Measurements from ENCODE around the gene RAD51B. TPM values are rescaled to one million over a fixed set of nuclear protein-coding genes. Genes with fewer than 3 reads are reported as not detected.

The RAD51B gene
- total RNA-seq, 4 donors from 2014 or later = 19.6 to 39.7 (median 25.4) TPM

- Histone ChIP-seq H3K4me1 (no peaks in the 10 kb centered on the region), H3K27ac (no peak overlapping the region), H3K4me3 (no peak overlapping the region), H3K27me3 (no peaks in the 10 kb centered on the region), H3K9me3 (no peaks in the 10 kb centered on the region), H3K36me3 (no peaks in the 10 kb centered on the region)
- 100% methylated on average over 4 of the region's 4 CpGs for WGBS
- TF ChIP-seq EP300 (IDR thresholded peaks at IDR 0.05) = no peak
- TF ChIP-seq POLR2AphosphoS5 (IDR thresholded peaks at IDR 0.05) = no peak
- no peak for TF ChIP-seq POLR2A (IDR thresholded peaks at IDR 0.05)
- no peak for TF ChIP-seq CTCF (IDR thresholded peaks at IDR 0.05)
- no peak for DNase-seq (ENCODE audit: low spot score in 2 of 2)
Observed at GRCh38 chr14:68314642-68315041, 495.1 kb downstream of the RAD51B start.

DNA sequence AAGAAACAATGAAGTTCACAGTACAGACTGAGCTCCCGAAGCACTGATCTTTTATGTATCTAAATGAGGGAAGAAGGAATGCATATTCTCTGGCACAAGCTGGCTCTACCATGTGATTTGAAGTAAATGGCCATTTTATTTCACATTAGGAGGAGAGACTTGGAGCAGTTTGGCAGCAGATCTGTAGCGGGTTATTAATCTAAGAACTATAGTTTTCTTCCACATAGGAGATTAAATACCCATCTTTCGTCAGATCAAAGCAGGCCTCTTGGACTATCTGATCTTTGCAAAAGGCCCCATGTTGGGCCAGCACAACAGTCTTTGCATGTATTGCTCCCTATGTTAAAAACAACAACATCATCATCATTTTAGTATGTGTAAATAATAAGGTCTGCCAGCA, 495.5 kb downstream of the RAD51B start:
- Histone ChIP-seq H3K36me3 (no peaks in the 10 kb centered on the region), H3K4me1 (no peaks in the 10 kb centered on the region), H3K27me3 (no peaks in the 10 kb centered on the region), H3K27ac (no peak overlapping the region), H3K4me3 (no peak overlapping the region), H3K9me3 (no peaks in the 10 kb centered on the region)
- TF ChIP-seq EP300 (IDR thresholded peaks at IDR 0.05) (no peak), CTCF (IDR thresholded peaks at IDR 0.05) (no peak), POLR2A (IDR thresholded peaks at IDR 0.05) (no peak), POLR2AphosphoS5 (IDR thresholded peaks at IDR 0.05) (no peak)
- 82% methylated on average over 3 of the region's 3 CpGs for WGBS
- DNase-seq (ENCODE audit: low spot score in 2 of 2) = no peak

DNA sequence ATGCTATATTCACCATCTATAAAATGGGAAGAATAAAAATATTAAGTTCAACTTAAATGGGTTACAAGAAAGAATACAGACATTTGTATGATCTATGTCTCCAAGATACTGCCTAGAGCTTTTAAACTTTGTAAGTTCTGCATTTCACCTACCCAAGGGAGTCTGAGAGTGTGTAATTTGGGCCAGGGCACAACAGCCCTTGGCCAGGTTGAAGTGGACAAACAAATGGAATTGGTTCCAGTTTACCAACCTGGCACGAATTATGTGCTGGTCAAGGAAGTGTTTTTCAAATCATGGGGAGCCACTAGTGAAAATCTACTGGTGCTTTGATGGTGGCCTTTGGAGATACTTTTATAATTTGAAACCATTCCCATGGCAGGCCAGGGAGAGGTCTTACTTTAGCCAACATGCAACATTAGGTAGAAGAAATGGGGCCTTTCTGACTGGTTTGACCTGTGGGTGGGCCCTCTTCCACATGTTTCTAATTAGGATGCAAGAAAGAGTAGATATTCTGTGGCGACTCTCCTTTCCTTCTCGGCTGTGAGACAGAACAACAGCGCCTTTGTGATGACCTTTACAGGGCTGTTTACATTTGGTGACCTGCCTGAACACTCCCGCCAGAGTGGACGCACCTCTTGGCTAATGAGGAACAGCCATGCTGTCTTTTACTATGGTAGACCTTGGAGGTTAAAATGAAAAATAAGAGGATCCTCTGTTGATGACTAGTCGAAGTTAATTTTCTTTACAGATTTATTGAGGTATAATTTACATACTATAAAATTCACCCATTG, 496.7 kb downstream of the RAD51B start:
- Histone ChIP-seq H3K36me3 (no peaks in the 10 kb centered on the region), H3K27ac (no peak overlapping the region), H3K9me3 (no peaks in the 10 kb centered on the region), H3K4me1 (no peaks in the 10 kb centered on the region), H3K27me3 (no peaks in the 10 kb centered on the region), H3K4me3 (no peak overlapping the region)
- 90% methylated on average over 7 of the region's 7 CpGs for WGBS
- DNase-seq (ENCODE audit: low spot score in 2 of 2) = no peak
- no peak for TF ChIP-seq CTCF (IDR thresholded peaks at IDR 0.05)
- no peak for TF ChIP-seq POLR2A (IDR thresholded peaks at IDR 0.05)
- no peak for TF ChIP-seq EP300 (IDR thresholded peaks at IDR 0.05)
- no peak for TF ChIP-seq POLR2AphosphoS5 (IDR thresholded peaks at IDR 0.05)

GRCh38 chr14:68317239-68317638, 497.7 kb downstream of the RAD51B start:
- no peak for DNase-seq (ENCODE audit: low spot score in 2 of 2)
- no peak for TF ChIP-seq POLR2A (IDR thresholded peaks at IDR 0.05)
- no peak for TF ChIP-seq EP300 (IDR thresholded peaks at IDR 0.05)
- TF ChIP-seq CTCF (IDR thresholded peaks at IDR 0.05) = no peak
- no peak for TF ChIP-seq POLR2AphosphoS5 (IDR thresholded peaks at IDR 0.05)
- H3K36me3 ChIP-seq = no peaks in the 10 kb centered on the region
- no peak overlapping the region for H3K4me3 ChIP-seq
- H3K27me3 ChIP-seq = no peaks in the 10 kb centered on the region
- H3K9me3 ChIP-seq = no peaks in the 10 kb centered on the region
- 89% methylated on average over 3 of the region's 3 CpGs for WGBS
- no peak overlapping the region for H3K27ac ChIP-seq
- H3K4me1 ChIP-seq = no peaks in the 10 kb centered on the region

GRCh38 chr14:68318828-68319227, 499.2 kb downstream of the RAD51B start:
- H3K27ac ChIP-seq = no peak overlapping the region
- no peaks in the 10 kb centered on the region for H3K4me1 ChIP-seq
- no peak for TF ChIP-seq CTCF (IDR thresholded peaks at IDR 0.05)
- TF ChIP-seq POLR2AphosphoS5 (IDR thresholded peaks at IDR 0.05) = no peak
- TF ChIP-seq POLR2A (IDR thresholded peaks at IDR 0.05) = no peak
- no peak for TF ChIP-seq EP300 (IDR thresholded peaks at IDR 0.05)
- H3K4me3 ChIP-seq = no peak overlapping the region
- no peaks in the 10 kb centered on the region for H3K36me3 ChIP-seq
- 51% methylated on average over 2 of the region's 2 CpGs for WGBS
- no peaks in the 10 kb centered on the region for H3K9me3 ChIP-seq
- DNase-seq (ENCODE audit: low spot score in 2 of 2) = no peak
- no peaks in the 10 kb centered on the region for H3K27me3 ChIP-seq
